ENCODE measurements around the gene OXCT2.

The OXCT2 gene

DNA sequence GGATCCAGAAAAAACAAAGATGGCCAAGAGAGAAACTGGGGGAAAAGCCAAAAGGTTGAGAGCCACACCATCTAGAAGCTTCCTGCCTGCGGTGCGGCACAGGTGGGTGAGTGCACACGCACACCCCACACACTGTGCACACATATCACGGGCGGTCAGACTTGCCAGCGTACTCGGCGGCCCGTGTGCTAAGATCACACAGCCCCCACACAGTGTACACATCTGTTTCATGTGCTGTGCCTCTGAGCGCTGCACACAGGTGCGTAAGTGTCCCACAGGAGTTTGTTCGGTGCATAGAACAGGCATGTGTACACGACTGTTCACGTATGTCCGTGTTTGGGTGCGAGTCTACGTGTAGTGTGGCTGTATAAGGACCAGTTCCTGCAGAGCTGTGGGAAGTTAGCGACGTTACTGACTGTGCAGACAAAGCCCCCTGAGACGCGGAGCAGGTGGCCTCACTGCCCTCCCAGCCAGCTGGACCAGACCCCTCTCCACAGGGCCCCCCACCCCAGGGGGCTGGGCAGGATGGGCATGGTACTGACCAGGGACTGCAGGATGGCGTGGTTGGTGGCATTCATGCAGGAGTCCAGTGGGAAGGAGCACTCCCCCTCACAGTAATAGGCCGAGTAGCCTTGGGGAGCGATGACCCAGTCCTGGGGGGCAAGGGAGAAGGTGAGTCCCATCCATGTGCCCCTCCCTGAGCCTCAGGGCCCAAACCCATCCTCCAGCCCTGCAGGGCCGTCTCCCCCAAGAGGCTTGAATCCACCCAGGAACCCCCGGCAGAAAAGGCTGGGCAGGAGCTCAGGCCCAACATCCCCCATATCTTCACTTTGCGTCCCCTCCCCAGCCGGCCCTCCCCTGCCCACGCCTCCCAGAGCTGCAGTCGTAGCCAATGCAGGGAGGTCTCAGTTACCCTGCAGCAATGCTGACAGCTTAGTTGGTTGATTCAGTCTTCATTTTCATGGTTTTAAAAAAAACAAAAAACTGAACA, 8.3 kb downstream of the OXCT2 start:
- DNase-seq = no peak

DNA sequence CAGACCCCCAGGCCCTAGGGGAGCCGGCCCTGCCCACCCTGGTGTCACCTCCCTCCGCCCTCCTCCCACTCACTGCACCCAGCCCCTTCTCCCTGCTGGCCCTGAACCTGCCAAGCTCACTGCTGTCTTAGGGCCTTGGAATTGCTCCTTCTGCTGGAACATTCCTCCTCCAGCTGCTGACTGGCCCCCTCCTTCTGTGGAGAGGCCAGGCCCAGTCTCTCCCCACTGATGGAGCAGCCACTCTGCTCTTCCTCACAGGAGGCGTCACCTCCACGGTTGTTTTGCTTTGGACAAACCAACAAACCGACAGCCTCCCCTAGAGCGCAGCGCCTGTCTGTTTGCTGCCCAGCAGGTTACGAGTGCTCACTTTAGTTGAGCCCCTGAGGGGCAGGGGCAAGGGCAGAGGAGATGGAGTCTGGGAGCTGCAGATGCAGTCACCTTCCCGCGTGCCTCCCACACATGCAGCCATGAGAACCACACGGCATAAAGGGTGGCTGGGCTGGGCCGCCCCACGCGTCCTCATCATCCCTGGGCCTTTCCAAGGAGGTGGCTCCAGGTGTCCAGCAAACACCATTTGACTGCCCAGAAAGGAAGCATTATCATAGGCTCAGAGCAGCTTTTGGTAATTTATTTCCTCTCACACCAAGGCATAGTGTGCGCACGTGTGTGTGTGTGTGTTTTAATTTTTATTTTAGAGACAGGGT, 9.4 kb downstream of the OXCT2 start:
- DNase-seq = no peak

DNA sequence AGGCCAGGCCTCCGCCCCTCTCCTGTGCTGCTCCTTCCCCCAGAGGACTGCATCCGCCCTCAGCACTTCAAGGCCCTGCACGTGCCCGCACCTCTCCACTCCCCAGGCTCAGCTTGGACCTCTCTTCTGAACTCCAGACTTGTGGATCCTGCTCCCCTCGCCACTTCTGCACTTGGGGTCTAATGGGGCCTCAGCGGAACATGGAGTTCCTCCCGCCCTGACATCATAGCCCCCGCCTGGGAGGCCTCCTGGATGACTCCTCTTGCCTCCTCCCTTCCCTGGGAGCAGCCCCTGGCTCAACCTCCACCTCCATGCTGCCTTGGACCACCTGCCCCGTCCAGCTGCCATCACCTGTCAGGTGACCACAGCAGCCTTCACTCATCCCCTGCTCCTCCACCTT, 10.1 kb downstream of the OXCT2 start:
- DNase-seq = no peak

DNA sequence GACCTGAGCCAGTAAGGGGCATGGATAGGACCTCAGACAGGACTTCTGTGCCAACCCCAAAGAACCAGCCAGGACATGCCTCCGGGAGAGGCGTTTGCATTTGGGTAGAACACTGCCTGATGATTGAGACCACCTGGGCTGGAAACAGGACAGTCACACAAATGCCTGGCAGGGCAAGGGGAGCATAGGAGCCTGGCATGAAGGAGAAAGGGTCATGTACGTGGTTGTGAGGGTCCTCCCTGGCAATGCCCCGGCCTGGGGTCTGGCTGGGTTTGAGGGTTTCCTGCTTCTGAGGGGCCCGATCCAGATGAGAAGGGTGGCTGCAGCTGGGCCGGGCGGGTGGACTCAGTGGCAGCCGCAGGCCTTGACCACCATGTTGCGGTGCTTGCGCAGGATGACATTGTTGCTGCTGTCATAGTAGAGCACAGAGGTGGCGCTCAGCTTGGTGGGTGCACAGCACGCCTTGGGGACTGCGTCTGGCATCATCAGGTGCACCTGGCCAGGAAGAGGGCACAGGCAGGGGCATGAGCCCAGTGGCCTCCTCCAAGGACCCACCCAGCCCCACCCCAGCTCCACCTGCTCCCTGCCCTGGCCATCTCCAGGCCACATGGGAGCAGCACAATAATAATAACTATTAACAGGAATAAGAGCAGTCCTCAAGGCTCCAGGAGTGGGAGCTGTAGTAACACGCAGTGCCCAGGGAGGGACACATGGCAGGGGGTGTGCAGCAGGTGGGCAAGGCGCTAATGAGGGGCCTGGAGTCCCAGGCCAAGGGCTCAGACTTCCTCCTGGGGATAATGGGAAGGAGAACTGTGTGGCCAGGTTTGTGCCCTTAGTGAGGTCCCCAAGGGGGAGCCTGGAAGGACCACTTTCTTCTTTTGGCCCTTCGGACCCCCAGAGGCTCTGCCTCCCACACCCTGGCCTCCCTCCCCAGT, 10.8 kb downstream of the OXCT2 start:
- no peak for DNase-seq

DNA sequence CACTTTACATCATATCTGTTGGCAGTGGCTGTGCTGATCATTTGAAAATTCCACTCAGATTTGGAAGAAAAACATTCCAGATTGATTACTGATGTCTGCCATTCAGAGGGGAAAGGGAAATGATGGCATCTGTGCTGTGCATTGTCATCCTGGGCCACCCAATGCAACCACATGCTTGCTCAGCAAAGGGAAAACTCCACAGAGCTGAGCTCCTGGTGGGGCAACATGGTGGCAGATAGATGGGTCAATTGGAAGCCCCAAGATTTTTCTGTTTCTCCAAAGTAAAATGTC, 11.8 kb downstream of the OXCT2 start:
- no peak for DNase-seq

DNA sequence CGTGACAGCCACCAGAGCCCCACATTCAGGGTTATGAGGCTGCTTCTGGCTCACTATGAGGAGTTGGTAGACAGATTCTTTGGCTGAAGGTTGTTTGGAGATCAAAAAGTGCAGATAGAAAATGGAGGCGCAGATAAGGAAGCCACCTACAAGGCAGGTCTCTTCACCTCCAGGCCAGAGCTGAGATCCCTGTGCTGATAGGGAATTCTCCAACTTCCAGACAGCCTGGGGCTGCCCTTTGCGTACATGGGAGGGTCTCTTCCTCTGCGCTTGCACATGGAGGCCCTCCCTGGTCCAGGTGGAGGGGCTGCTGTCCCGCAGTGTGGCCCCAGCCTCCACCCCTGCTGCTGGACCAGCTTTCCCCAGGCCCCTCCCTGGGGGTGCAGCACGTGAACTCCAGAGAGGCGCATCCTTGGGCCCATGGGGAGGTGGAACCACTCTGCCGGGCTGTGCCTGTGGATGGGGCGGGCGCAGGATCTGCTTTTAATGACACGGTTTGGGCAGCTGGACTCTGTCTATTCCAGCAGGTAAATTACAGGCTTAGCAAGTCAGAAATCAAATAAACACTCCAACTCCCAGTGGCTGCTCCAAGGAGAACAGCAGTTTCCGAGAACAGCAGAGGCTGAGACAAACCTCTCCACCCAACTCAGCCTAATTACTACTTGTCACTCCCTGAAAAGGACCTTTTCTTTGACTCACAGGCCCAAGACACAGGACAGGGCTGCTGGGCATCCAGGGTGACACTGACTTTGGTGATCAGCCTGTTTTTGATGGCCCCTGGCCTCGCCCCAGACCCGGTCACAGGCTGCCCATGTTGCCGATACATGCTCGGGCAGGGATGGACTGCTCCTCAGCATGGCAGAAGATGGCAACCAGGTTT, 12.4 kb downstream of the OXCT2 start:
- DNase-seq = no peak

DNA sequence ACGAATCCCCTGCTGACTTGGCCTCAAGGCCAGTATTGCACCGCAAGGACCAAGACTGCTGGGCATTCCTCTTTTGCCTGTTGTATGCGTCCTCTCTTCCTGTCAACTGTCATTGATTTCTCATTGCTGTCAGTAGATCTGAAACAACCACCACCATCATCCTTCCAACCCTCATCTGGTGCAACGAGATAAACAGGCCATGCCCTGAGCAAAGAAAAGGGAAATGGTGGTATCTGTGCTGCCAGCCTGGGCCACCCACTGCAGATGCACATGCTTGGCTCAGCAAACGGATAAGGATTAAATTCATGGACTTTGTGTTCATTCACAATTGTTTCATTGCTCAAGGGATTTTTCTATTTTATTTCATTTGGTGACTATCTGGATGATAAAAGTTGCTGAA, 13.6 kb downstream of the OXCT2 start:
- no peak for DNase-seq

DNA sequence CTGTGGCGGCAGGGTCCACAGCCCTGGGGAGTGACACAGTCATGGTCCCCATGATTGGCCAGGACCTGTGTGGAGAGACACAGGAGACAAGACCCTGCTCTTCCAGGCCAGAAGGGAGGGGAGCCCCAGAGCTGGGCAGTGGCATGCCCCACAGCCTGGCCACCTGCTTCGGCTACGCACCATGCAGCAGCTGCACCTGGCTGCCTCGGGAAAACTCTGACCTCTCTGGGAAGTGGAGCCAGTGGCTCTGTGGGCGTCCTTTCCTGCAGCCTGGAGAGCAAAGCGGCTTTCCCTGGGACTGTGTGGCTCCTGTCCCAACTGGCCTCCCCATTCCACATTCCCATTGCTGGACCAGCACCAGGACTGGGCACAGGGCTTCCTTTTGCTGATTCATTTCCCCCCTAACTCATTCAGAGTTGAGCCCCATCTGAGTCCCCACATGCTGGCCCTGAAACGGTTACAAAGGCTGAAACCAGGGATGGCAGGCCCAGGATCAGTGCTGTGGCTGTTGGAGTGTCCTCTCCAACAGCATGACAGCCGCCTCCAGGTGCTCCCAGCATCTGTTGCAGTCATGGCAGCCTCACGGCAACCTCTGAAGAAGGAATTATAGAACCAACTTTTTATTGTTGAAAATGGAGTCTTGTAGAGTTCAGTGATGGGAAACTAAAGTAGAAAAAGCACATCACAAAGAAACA, 15.0 kb downstream of the OXCT2 start:
- no peak for DNase-seq

DNA sequence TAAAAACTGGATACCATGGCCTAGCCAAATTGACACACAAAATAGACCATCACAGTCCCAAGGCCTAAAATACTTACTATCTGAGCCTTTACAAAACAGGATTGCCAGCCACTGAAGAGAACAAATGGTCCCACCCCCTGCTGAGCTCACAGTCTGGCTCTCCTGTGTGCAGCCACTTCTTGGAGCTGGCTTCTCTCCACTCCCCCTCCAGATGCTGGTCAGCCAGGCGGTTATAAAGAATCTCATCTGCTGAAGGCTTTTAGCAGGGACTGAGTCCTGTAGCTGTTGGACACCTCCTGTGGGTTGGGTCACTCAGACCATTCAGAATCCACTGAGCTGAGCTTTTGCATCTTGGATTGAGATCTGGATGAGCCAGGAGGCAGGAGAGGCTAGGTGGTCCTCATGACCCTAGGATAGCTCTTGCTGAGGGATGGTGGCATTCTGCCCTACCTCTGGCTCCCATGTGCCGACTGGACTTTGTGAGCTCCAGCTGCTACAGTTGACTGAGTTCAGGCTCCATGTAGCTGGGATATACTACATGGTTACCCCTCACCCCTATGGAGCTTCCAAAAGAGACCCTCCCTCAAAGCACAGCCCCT, 16.1 kb downstream of the OXCT2 start:
- DNase-seq = no peak

DNA sequence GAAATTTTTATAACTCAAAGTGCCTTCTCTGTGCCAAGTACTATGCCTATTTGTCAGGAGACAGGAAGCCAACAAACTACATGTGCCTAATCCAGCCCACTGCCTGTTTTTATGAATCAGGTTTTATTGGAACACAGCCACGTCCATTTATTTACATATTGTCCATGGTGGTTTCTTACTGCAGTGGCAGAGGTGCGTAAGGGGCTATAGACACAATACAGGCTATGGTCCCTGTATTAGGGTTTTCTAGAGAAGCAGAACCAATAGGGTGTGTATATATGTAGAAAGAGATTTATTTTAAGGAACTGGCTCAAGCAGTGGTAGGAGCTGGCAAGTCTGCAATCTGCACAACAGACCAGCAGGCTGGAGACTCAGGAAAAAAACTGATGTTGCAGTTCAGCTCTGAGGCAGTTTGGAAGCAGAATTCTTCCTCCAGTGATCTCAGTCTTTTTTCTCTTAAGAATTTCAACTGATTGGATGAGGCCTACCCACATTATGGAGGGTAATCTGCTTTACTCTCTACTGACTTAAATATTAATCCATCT, 17.1 kb downstream of the OXCT2 start:
- DNase-seq = no peak

DNA sequence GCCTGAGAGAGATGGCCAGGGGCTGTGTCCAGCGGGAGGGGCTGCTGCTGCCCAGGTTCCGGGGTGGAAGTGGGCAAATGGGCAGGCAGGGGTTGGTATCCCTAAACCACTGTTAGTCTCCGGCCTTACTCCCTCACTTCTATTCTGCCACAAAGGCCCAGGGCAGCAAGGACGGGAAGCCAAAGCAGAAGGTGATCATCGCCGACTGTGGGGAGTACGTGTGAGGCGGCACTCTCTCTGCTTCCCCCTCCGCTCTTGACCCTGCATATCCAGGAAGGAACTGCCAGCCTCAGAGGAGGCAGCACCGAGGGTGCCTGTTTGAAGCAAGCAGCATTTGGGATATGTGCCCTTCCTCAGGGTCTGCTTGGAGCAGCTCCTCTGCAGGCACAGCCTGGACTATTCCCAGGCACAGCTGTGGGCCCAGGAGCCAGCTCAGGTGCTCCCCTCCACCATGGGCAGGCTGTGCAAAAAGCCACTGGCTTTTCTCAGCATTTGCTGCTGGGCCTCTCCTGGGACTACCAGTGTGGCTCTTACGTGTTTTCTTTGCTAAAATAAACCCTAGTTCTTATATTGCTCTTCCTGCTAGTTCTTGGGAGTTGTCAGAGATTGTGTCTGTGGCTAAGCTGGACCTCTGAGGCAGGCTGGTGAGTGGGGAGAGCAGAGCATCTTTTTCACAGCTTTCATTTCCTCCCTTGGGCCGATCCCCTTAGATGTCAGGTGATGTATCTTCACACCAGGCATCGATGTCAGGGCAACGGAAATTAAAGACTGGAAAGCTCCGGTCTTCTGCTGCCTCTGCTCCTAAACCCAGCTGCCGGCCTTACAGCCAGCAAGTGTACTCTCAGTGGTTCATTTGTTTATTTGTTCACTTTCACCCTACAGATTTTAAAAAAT, 17.8 kb downstream of the OXCT2 start:
- no peak for DNase-seq

DNA sequence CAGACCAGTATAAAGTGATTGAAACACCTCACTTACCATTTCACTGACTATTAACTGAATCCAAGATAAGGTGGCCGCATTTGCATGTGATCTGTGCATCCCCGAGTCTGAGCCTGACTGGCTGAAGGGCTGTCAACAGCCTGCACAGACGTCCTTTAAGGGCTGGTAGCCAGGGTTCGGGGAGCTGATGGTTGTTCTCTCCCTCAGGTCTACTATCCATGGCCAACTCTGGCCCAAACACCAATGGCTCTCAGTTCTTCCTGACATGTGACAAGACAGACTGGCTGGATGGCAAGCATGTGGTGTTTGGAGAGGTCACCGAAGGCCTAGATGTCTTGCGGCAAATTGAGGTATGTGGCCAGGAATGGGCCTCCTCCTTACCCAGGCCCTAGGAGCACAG, 18.4 kb downstream of the OXCT2 start:
- DNase-seq = no peak

DNA sequence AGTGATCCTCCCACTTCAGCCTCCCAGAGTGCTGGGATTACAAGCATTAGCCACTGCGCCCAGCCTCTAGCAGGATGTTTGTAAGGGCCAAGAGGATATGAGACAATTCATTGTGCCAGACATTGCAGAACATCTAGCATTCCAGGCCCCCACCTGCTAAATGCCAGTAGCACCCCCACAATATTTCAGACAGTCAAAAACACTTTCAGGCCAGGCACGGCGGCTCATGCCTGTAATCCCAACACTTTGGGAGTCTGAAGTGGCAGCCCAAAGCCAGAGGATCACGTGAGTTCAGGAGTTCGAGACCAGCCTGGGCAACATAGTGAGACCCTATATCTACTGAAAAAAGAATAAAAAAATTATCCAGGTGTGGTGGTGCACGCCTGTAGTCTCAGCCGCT, 19.6 kb downstream of the OXCT2 start:
- no peak for DNase-seq

DNA sequence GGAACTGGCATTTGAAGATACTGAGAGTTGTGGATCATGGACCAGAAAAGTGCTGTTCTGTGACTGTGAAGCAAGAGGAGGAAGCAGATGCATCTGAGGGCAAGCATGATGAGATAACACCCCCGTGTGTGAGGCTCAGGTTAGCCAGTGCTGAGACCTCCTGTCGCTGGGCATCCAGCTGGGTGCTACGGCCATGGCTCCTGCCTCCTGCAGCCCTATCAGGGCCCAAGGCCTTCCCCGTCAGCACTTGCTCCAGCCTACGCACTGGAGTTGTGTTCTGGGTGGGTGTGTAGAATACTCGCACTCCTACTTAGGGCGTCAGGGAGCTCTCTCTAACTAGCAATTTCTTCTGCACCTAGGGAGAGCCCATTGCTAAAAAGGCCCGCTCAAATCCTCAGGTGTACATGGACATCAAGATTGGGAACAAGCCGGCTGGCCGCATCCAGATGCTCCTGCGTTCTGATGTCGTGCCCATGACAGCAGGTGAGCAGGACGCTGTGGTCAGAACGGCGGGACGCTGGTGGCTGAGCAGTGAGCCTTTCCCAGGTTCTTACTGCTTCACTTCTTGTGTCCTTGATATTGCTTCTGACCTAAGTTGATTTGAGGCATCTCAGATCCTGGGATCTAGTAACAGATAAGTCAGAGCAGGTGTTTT, 26.0 kb downstream of the OXCT2 start:
- no peak for DNase-seq

DNA sequence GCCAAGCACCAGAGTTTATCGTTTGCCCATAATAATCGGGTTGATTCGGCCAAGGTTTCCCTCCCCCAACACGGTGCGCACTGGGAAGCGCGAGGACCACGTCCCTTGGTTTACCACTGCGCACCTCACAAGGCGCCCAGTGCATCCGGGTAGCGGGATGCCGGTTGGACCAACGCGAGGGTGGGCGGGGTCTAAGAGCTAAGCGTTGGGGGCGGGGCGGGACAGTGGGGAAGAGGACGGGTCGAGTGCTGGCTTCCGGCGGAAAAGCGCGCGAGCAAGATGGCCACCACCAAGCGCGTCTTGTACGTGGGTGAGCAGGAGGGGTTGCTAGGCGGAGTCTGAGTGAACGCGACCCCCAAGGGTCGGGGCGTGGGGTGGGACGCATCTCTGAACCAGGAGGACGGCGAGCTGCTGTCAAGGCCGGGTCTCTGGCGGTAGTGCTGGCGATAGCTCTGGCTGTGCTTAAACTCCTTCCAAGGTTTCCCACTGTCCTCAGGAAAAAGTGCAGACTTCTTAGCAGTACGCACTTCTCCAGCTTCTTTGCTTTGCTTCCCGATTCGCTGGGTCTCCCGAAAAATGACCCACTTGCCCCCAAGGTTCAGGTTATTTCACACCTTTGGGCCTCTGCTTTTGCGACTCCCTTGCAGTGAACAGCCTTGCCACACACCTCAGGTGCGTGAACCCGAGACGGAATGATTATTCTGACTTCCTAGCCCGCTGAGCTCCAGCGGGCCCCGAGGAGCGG, 32.4 kb downstream of the OXCT2 start, which contains the start of gene PPIE:
Gene PPIE (plus strand): TSS at position 261 of the 745 bp plus-strand sequence. CDS start 19 bp downstream, at position 280.
- peak; percentile 82 to 87 for DNase-seq

DNA sequence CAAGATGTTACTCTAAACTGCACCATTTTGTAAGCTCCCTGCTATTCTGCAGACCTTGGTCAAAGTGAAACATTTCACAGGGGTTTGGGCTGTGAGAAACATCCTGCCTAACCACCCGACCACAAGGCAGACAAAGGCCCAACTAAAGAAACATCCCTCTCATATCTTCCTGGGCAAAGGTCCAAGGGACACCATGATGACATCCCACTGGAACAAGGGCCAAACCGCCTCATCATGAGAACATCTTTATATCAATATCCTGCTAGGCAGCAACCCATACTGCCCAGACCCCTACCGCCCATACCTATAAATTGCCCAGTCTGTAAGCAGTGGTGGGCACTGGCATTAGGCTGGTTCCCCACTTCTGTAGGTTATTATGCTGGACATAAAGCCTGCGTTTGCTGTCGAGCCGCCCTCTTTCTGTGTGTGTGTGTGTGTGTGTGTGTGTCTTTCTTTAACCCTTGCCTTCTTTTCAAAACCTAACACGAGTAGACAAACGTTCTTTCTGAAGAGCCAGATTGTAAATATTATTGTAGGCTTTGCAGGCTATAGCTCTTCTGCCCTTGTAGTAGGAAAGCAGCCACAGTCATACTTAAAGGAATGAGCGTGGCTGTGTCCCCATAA, 33.5 kb downstream of the OXCT2 start:
- no peak for DNase-seq

DNA sequence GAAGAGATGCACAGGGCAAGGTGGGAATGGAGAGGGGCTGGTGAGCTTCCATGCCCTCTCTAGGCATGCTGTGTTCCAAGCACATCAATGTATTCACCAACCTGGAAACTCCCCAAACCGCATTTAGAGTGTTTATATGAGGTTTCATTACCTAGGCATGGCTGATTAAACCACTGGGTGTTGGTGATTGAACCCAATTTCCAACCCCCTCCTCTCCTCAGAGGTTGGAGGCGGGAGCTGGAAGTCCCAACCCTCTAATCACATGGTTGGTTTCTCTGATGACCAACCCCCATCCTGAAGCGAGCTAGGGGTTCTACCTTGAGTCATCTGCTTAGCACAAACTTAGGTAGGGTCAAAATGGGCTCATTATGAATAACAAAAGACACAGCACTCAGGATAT, 35.4 kb downstream of the OXCT2 start:
- DNase-seq = no peak

DNA sequence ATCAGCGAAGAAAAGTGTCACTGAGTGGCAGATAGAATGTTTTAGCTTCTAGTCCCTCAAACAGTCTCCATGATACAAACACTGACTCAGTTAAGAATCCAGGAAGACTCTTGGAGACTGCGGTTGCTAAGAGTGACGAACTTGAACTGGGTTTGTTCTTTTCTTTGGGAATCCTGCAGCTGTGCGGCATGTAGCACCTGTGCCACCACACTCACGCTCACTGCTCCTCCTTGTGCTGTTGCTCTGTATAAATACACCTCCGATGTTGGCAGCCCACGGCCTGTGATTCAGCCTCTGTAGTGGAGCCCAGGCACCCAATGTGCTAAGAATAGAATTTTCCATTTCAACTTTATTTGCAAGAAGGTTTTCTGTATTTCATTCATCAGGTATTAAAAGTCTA, 38.0 kb downstream of the OXCT2 start:
- no peak for DNase-seq
